GM12878 (cell line): ENCODE measurements around the gene TBC1D19. TPM values are rescaled to one million over a fixed set of nuclear protein-coding genes. Genes with fewer than 3 reads are reported as not detected.

Source experiments
- ETV6 ChIP-seq, 2 experiments: fragments of 450-650 bp in 1 of 2; IDR thresholded peaks in 1 of 2; conservative IDR thresholded peaks in 1 of 2; 2 replicates each; pipeline ENCODE4 v1.6.1; 2014; ENCODE audit warnings: antibody characterized with exemption in 1 of 2, borderline replicate concordance in 1 of 2, low read depth in 1 of 2, mild to moderate bottlenecking in 1 of 2, moderate library complexity in 1 of 2
- FOS ChIP-seq: IDR thresholded peaks from 3 replicates; pipeline ENCODE4 v1.6.1; 2011; ENCODE audit warnings: borderline replicate concordance; ENCODE audit not compliant: insufficient read length; ENCODE audit errors: extremely low read depth
- GATAD2B ChIP-seq: fragments of 450-650 bp; conservative IDR thresholded peaks from 2 replicates; pipeline ENCODE4 v1.6.1; 2017; ENCODE audit warnings: low read depth, mild to moderate bottlenecking, moderate library complexity
- POU2F2 ChIP-seq: IDR thresholded peaks from 3 replicates; pipeline ENCODE4 v1.6.1; 2011; ENCODE audit warnings: low read depth, mild to moderate bottlenecking, low read length, borderline replicate concordance
- WRNIP1 ChIP-seq: IDR thresholded peaks from 2 replicates; pipeline ENCODE4 v1.6.1; 2011; ENCODE audit warnings: low read depth, low read length, improper control_type of control experiment, borderline replicate concordance
- ZBTB4 ChIP-seq: fragments of 450-650 bp; formaldehyde crosslinking; IDR thresholded peaks from 2 replicates; pipeline ENCODE4 v1.4.0; 2022; ENCODE audit warnings: mild to moderate bottlenecking, moderate library complexity
- ZNF207 ChIP-seq: fragments of 450-650 bp; IDR thresholded peaks from 2 replicates; pipeline ENCODE4 v1.6.1; 2014; ENCODE audit warnings: antibody characterized with exemption, mild to moderate bottlenecking, borderline replicate concordance
- ZNF592 ChIP-seq: fragments of 450-650 bp; IDR thresholded peaks from 2 replicates; pipeline ENCODE4 v1.6.1; 2017; ENCODE audit warnings: mild to moderate bottlenecking, moderate library complexity
- polyA plus RNA-seq, 11 experiments: library from polyadenylated mRNA; depleted of rRNA in 4 of 11; unstranded in 6 of 11; stranded (reverse) in 5 of 11; fragments of >200 nt; fragmentation: Nextera tagmentation in 4 of 11; fragmentation: Illumina TruSeq in 1 of 11; extraction: Ambion mirVana in 4 of 11; extraction: Trizol in 1 of 11; gene quantifications; 1 replicate in 1 of 11; 2 replicates in 10 of 11; pipeline versions ENCODE4 v1.2.1 to v1.2.3, GENCODE V29; 2011 to 2016; ENCODE audit warnings: inconsistent platforms in 2 of 11, missing spikeins in 2 of 11, low read depth in 1 of 11
- total RNA-seq, 4 experiments: library from RNA; depleted of rRNA in 3 of 4; stranded (reverse); fragments of >200 nt in 3 of 4; fragmentation: Illumina TruSeq in 1 of 4; extraction: Trizol in 1 of 4; gene quantifications; 2 replicates each; pipeline versions ENCODE4 v1.2.1 to v1.2.3, GENCODE V29; 2013 to 2021
- TF ChIP-seq, protein P1 (sequence below): fragments of 450-650 bp; IDR thresholded peaks from 2 replicates; pipeline ENCODE4 v1.6.1; 2014; ENCODE audit warnings: mild to moderate bottlenecking
- TF ChIP-seq, protein P2 (sequence below): IDR thresholded peaks from 2 replicates; pipeline ENCODE4 v1.6.1; 2012; ENCODE audit warnings: low read depth, low read length, improper control_type of control experiment

Gene TBC1D19
- total and polyA plus RNA-seq, 10 of the 15 experiments (the other 5 are each of a cell fraction or from before 2014, with no cell fraction given): 0.29 to 3.9 (median 2.1) TPM

DNA sequence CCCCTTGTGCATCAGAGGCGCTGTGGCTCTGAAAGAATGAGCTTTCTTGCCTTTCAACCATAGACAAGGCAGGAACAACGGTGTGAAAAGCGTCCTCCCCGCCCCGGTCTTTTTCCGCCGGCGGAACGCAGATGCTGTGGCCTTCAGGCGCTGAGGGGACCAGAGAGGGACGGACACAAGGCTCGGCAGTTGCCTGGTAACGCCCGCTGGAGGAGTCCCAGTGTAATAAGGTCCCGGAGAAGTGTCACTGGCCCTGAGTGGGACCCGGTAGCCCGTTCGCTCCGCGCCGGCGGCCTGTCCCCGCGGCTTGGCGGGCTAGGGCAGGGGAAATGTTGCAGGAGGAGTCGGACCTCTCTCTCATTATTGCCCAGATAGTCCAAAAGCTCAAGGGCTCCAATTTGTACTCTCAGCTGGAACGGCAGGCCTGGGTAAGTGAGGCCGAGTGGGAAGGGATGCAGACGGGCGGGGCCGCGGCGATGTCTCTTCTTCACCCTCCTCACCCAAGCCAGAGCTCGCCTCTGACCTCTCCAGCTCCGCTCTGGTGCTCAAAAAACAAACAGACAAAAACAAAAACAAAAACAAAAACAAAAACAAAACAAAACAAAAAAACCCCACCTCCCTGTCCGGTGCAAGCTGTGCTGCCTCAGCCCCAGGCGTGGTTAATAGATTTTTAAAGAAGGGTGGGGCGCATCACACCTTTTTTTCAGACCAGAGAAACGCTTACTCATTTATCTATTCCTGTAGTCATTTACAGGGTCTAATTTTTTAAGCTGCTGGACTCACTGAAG lies at the start of gene TBC1D19 (continued):
- 0 out of 2 replicates have a peak, but pooled peaks have one; percentile 26 for TF ChIP-seq ZNF592
- TF ChIP-seq, protein P1, sequence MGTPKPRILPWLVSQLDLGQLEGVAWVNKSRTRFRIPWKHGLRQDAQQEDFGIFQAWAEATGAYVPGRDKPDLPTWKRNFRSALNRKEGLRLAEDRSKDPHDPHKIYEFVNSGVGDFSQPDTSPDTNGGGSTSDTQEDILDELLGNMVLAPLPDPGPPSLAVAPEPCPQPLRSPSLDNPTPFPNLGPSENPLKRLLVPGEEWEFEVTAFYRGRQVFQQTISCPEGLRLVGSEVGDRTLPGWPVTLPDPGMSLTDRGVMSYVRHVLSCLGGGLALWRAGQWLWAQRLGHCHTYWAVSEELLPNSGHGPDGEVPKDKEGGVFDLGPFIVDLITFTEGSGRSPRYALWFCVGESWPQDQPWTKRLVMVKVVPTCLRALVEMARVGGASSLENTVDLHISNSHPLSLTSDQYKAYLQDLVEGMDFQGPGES: no peak
- TF ChIP-seq WRNIP1: peak; percentile 96; the same call in 1 of the 2 replicates
- TF ChIP-seq FOS: no peak
- peak; percentile 87 for TF ChIP-seq ZNF207
- peak in 1 of 2 experiments; percentile 68; a peak in 1 of 4 replicates for TF ChIP-seq ETV6 (conservative IDR thresholded peaks at IDR 0.05 in 1 of 2, IDR thresholded peaks at IDR 0.05 in 1 of 2; ENCODE audit: borderline replicate concordance in 1 of 2, low read depth in 1 of 2)
- TF ChIP-seq POU2F2: peak; percentile 89; the same call in 1 of the 3 replicates
- TF ChIP-seq GATAD2B: peak; percentile 46; the same call in 1 of the 2 replicates
- TF ChIP-seq, protein P2, sequence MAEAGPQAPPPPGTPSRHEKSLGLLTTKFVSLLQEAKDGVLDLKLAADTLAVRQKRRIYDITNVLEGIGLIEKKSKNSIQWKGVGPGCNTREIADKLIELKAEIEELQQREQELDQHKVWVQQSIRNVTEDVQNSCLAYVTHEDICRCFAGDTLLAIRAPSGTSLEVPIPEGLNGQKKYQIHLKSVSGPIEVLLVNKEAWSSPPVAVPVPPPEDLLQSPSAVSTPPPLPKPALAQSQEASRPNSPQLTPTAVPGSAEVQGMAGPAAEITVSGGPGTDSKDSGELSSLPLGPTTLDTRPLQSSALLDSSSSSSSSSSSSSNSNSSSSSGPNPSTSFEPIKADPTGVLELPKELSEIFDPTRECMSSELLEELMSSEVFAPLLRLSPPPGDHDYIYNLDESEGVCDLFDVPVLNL: no peak; the same call in 1 of the 2 replicates
- no peak for TF ChIP-seq ZBTB4 (CRISPR knock-in tag)
